CD14-positive monocyte (primary cell): Measurements from ENCODE around the gene FGD3. TPM values are rescaled to one million over a fixed set of nuclear protein-coding genes. Genes with fewer than 3 reads are reported as not detected.
A peak's percentile ranks its signal among the peaks of the same experiment; 100 is the strongest.

ENCODE experiments used
- DNase-seq, 3 donors: peaks; one replicate each; pipeline ENCODE4 v3.0.0-alpha.2; 2011 to 2022
- H2AFZ ChIP-seq: 2 replicates; pipeline ENCODE4 v1.6.0; 2012; ENCODE audit warnings: mild to moderate bottlenecking, low read depth, low read length, inconsistent platforms; ENCODE audit not compliant: insufficient read depth, poor library complexity, severe bottlenecking
- H3K27ac ChIP-seq, 2 donors: 1 replicate in 1 of 2; 2 replicates in 1 of 2; pipeline ENCODE4 v1.5.1; 2012 to 2013; ENCODE audit warnings: low read length in 2 of 2, control low read depth in 1 of 2, inconsistent platforms in 1 of 2, low read depth in 1 of 2, mild to moderate bottlenecking in 1 of 2
- H3K27me3 ChIP-seq, 2 donors: one replicate each; pipeline versions ENCODE4 v1.6.0 to v1.6.1; 2011 to 2013; ENCODE audit warnings: low read length in 2 of 2; ENCODE audit not compliant: control insufficient read depth in 2 of 2, insufficient read depth in 2 of 2
- H3K36me3 ChIP-seq, 2 donors: replicated peaks in 1 of 2; 1 replicate in 1 of 2; 2 replicates in 1 of 2; pipeline versions ENCODE4 v1.5.1 to v1.6.1; 2012 to 2013; ENCODE audit warnings: low read length in 2 of 2, control low read depth in 1 of 2, inconsistent platforms in 1 of 2, mild to moderate bottlenecking in 1 of 2; ENCODE audit not compliant: insufficient read depth in 2 of 2, control insufficient read depth in 1 of 2
- H3K4me1 ChIP-seq, 2 donors: 1 replicate in 1 of 2; 2 replicates in 1 of 2; pipeline versions ENCODE4 v1.5.1 to v1.6.1; 2012 to 2013; ENCODE audit warnings: low read length in 2 of 2, control low read depth in 1 of 2, inconsistent platforms in 1 of 2, mild to moderate bottlenecking in 1 of 2, moderate library complexity in 1 of 2; ENCODE audit not compliant: insufficient read depth in 2 of 2, control insufficient read depth in 1 of 2
- H3K4me2 ChIP-seq: replicated peaks from 2 replicates; pipeline ENCODE3; 2012; ENCODE audit warnings: low read length, moderate library complexity, mild to moderate bottlenecking; ENCODE audit not compliant: poor library complexity, severe bottlenecking; ENCODE audit errors: extremely low read depth
- H3K4me3 ChIP-seq, 3 experiments: fragments of 200-600 bp in 1 of 3; sonication (generic) in 1 of 3; replicated peaks in 1 of 3; 1 replicate in 2 of 3; 2 replicates in 1 of 3; pipeline ENCODE4 v1.5.1; 2011 to 2013; ENCODE audit warnings: low read length in 3 of 3, mild to moderate bottlenecking in 3 of 3, control low read depth in 2 of 3, low read depth in 2 of 3, inconsistent platforms in 1 of 3, moderate library complexity in 1 of 3
- H3K79me2 ChIP-seq: 2 replicates; pipeline ENCODE4 v1.6.0; 2012; ENCODE audit warnings: mild to moderate bottlenecking, control low read depth, inconsistent platforms, low read length, moderate library complexity; ENCODE audit not compliant: insufficient read depth
- H3K9ac ChIP-seq: 2 replicates; pipeline ENCODE4 v1.6.0; 2017; ENCODE audit warnings: low read length, mild to moderate bottlenecking; ENCODE audit not compliant: insufficient read depth, poor library complexity, severe bottlenecking
- H3K9me3 ChIP-seq, 2 donors: replicated peaks in 1 of 2; 1 replicate in 1 of 2; 2 replicates in 1 of 2; pipeline versions ENCODE4 v1.5.1 to v1.6.1; 2012 to 2013; ENCODE audit warnings: low read length in 2 of 2, control low read depth in 1 of 2; ENCODE audit not compliant: control insufficient read depth in 1 of 2, insufficient read depth in 1 of 2
- H4K20me1 ChIP-seq: 2 replicates; pipeline ENCODE4 v1.6.0; 2012; ENCODE audit warnings: mild to moderate bottlenecking, low read length, control low read depth, moderate library complexity; ENCODE audit not compliant: insufficient read depth
- H3K27ac Mint-ChIP-seq, 7 donors: one replicate each; pipeline ENCODE4 v1.8.0; 2020; ENCODE audit warnings: mild to moderate bottlenecking in 7 of 7, mixed read lengths in 7 of 7, moderate library complexity in 6 of 7, inconsistent platforms in 2 of 7
- H3K27me3 Mint-ChIP-seq, 3 donors: one replicate each; pipeline ENCODE4 v1.8.0; 2021 to 2022; ENCODE audit warnings: low read depth in 3 of 3, mild to moderate bottlenecking in 3 of 3, mixed read lengths in 3 of 3, moderate library complexity in 3 of 3, inconsistent platforms in 1 of 3
- H3K36me3 Mint-ChIP-seq, 2 donors: one replicate each; pipeline ENCODE4 v1.8.0; 2020; ENCODE audit warnings: mixed read lengths in 2 of 2, inconsistent platforms in 1 of 2, mild to moderate bottlenecking in 1 of 2
- H3K4me1 Mint-ChIP-seq: one replicate; pipeline ENCODE4 v1.8.0; 2020; ENCODE audit warnings: mild to moderate bottlenecking, mixed read lengths
- H3K4me3 Mint-ChIP-seq, 2 donors: one replicate each; pipeline ENCODE4 v1.8.0; 2020; ENCODE audit warnings: mild to moderate bottlenecking in 2 of 2, mixed read lengths in 2 of 2, moderate library complexity in 1 of 2
- H3K9me3 Mint-ChIP-seq, 7 donors: one replicate each; pipeline ENCODE4 v1.8.0; 2020 to 2022; ENCODE audit warnings: mixed read lengths in 7 of 7, mild to moderate bottlenecking in 6 of 7, moderate library complexity in 6 of 7, inconsistent platforms in 2 of 7
- CTCF ChIP-seq: fragments of 200-600 bp; IDR thresholded peaks from one replicate; pipeline ENCODE4 v1.8.0; 2022; ENCODE audit warnings: antibody characterized with exemption, mild to moderate bottlenecking
- whole genome bisulfite sequencing: methylation state at CpG from one replicate; pipeline ENCODE4 v1.1.5; 2013; ENCODE audit warnings: missing lambda C conversion rate; ENCODE audit not compliant: insufficient coverage; 5-methylcytosine and 5-hydroxymethylcytosine counted together
- intact Hi-C, 2 donors: fragments of 100-400 bp; cut with micrococcal nuclease; formaldehyde crosslinking; loops; one replicate each; pipeline versions ENCODE4 v1.15.0 to v1.15.1; 2023
- polyA plus RNA-seq, 3 donors: library from polyadenylated mRNA; depleted of rRNA in 1 of 3; unstranded in 2 of 3; stranded (reverse) in 1 of 3; fragments of 300-500 nt in 2 of 3; fragments of >200 nt in 1 of 3; fragmentation: Illumina TruSeq in 2 of 3; gene quantifications; 1 replicate in 2 of 3; 2 replicates in 1 of 3; pipeline ENCODE4 v1.2.3, GENCODE V29; 2012 to 2021

Gene FGD3
- polyA plus RNA-seq, 3 donors = 32.4 to 120 (median 56.2) TPM

- H3K4me3 ChIP-seq = no peak overlapping the region
- H3K27me3 Mint-ChIP-seq = peaks cover 4 to 8% (median 8%) of the 10 kb centered on the region in 3 donors
- H3K4me1 Mint-ChIP-seq = peaks cover 4% of the 10 kb centered on the region
- no peaks in the 10 kb centered on the region for H4K20me1 ChIP-seq
- no peaks in the 10 kb centered on the region for H3K4me1 ChIP-seq
- H3K79me2 ChIP-seq = no peaks in the 10 kb centered on the region
- peak overlapping the region in 1 of 7 donors; percentile 30 for H3K27ac Mint-ChIP-seq
- H3K36me3 Mint-ChIP-seq = no peaks in the 10 kb centered on the region
- H3K36me3 ChIP-seq = no peaks in the 10 kb centered on the region
- no peak overlapping the region for H3K27ac ChIP-seq
- WGBS = 50% methylated on average over 1 of the region's 3 CpGs
- intact Hi-C loops = no loop called here
- H3K4me2 ChIP-seq = no peak overlapping the region
- no peak overlapping the region for H2AFZ ChIP-seq
- no peak overlapping the region for H3K9ac ChIP-seq
- no peak overlapping the region for H3K4me3 Mint-ChIP-seq
- no peaks in the 10 kb centered on the region for H3K9me3 ChIP-seq
- peaks cover 0 to 2% (median 0%) of the 10 kb centered on the region in 7 donors for H3K9me3 Mint-ChIP-seq
- no peak for DNase-seq
- no peaks in the 10 kb centered on the region for H3K27me3 ChIP-seq
- no peak for TF ChIP-seq CTCF
Measured at GRCh38 chr9:92931606-92932005, 15.7 kb upstream of the FGD3 start.

GRCh38 chr9:92934321-92934720 is 13.0 kb upstream of the FGD3 start:
- TF ChIP-seq CTCF = no peak
- Mint-ChIP-seq H3K9me3 (peaks cover 0 to 2% (median 0%) of the 10 kb centered on the region in 7 donors), H3K36me3 (no peaks in the 10 kb centered on the region), H3K27me3 (peaks cover 6 to 11% (median 7%) of the 10 kb centered on the region in 3 donors), H3K27ac (no peak overlapping the region), H3K4me1 (peaks cover 25% of the 10 kb centered on the region), H3K4me3 (no peak overlapping the region)
- H3K4me2 ChIP-seq = no peak overlapping the region
- no peak overlapping the region for H3K4me3 ChIP-seq
- H3K27me3 ChIP-seq = no peaks in the 10 kb centered on the region
- no peaks in the 10 kb centered on the region for H3K79me2 ChIP-seq
- no peaks in the 10 kb centered on the region for H3K36me3 ChIP-seq
- no peak overlapping the region for H3K27ac ChIP-seq
- no peaks in the 10 kb centered on the region for H3K9me3 ChIP-seq
- H3K9ac ChIP-seq = no peak overlapping the region
- H2AFZ ChIP-seq = no peak overlapping the region
- no peak for DNase-seq
- no peaks in the 10 kb centered on the region for H4K20me1 ChIP-seq
- intact Hi-C loops = no loop called here
- WGBS = 100% methylated on average over 1 of the region's 1 CpG
- peaks cover 7 to 11% of the 10 kb centered on the region in 2 donors for H3K4me1 ChIP-seq
